HG02885 (cell line): ENCODE results near the gene MED22.
"Not testable (repeated sequence)": the region's sequence is repeated elsewhere in the genome, so short reads cannot be mapped to it uniquely, and the experiment has no call there.

Source experiments
- ATAC-seq: cut with Tn5 transposase; IDR thresholded peaks from one replicate; pipeline ENCODE4 v1.9.1; 2021; ENCODE audit warnings: mild to moderate bottlenecking; ENCODE audit not compliant: unreplicated experiment, poor library complexity

The MED22 gene

DNA sequence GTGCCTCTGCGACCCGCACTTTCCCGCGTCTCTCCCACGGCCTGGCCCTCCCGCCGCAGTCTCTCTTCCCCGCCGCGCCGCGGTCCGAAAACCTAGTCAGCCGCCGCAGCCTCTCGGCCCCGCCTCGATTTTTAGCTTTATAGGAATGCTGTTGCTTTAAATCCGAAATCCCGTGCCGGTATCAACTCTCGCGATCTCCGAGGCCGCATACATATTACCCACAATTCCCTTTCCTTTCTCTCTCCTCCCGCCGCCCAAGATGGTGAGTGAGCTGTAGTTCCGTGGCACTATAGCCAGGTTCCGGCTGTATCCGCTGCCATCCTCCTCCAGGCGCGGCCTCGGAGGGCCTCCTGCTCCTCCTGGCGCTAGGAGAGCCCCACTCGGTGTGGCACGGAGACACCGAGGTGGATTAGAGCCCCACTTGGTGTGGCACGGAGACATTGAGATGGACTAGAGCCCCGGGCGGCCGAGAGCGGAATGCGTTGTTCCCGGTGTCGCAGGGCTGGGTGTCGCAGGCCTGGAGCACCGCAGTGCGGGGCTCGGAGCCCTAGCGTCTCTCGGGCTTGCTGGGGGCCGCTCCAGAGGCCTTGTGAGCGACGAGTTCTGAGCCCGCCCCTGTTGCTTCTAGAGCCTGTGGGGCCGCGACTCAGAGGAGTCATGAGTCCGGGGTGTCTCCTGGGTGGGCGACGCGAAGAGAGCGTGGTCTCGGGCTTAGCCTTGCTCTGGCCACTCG is at the start of gene MED22, which contains the start of gene RPL7A:
Gene MED22, minus strand, starts transcription at position 147 of the 733 bp plus-strand sequence. CDS start 1,469 bp downstream, outside the sequence.
Gene RPL7A, plus strand, starts transcription at position 234 of the 733 bp plus-strand sequence. Its CDS starts 26 bp downstream, at position 260.
- peak; percentile 71 for ATAC-seq

GRCh38 chr9:133397370-133397769 is 49.4 kb upstream of the MED22 start:
- no peak for ATAC-seq

GRCh38 chr9:133396952-133397351 is 49.0 kb upstream of the MED22 start:
- ATAC-seq = no peak

GRCh38 chr9:133394687-133395271 is 46.8 kb upstream of the MED22 start:
- no peak for ATAC-seq

DNA sequence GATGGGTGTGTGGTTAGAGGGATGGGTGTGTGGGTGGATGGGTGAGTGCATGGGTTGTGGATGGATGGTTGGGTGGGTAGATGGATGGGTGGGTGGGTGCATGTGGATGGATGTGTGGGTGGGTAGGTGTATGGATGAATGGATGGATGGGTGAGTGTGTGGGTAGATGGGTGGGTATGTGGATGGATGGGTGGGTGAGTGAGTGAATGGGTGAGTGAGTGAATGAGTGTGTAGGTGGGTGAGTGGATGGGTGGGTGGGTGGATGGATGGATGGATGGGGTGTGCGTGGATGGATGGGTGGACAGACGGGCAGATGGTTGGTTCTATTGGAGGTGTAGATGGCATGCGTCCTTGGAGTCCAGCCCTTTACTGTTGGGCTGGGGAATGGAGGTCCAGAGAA is 45.5 kb upstream of the MED22 start:
- ATAC-seq = no peak

GRCh38 chr9:133392308-133392707 is 44.4 kb upstream of the MED22 start:
- not testable (repeated sequence) for ATAC-seq

DNA sequence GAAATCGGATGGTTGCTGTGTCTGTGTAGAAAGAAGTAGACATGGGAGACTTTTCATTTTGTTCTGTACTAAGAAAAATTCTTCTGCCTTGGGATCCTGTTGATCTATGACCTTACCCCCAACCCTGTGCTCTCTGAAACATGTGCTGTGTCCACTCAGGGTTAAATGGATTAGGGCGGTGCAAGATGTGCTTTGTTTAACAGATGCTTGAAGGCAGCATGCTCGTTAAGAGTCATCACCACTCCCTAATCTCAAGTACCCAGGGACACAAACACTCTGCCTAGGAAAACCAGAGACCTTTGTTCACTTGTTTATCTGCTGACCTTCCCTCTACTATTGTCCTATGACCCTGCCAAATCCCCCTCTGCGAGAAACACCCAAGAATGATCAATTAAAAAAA is 43.5 kb upstream of the MED22 start:
- not testable (repeated sequence) for ATAC-seq

GRCh38 chr9:133390713-133391112 is 42.8 kb upstream of the MED22 start:
- no peak for ATAC-seq

DNA sequence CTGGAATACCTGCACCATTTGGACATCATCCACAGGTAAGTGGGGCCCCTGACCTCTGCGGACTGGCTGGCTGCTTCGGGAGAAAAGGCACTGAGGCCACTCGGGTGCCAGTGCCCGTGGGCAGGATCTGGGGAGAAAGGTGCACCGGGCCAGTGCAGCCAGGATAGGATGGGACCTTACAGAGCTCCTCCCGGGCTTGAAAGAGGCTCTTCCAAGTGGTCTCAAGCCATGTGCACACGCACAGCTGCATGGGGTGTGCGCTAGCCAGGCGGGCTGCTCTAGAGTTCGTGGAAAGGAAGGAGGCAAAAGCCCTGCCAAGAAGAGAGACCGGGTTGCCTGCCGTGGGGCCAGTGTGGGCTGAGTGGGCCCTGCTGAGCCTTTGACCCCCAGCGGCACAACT is 41.6 kb upstream of the MED22 start:
- ATAC-seq = no peak

DNA sequence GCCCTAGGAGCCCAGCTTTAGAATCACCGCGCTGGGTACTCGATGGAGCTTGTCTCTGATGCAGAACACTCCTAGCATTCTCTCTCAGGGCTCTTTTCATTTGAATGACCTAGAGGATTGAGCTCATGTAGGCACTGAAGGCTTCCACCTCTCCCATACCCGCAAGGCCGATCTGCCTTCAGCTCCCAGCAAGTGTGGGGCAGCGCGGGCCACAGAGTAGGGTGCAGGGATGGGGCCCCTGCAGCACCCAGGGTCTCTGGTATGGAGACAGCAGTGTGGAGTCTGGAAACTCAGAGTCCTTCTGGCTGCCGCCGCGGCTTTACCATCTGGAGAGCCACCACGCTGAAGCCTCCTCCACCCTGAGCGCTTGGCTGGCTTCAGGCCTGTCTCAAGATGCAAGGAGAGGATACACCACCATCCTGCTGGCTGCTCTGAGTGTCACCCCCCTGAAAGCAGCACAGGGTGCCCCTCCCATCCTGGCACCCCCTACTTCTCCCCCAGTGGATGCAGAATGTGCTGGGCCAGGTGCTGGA is 41.2 kb upstream of the MED22 start:
- no peak for ATAC-seq

- no peak for ATAC-seq
Observed at GRCh38 chr9:133387680-133388079, 39.7 kb upstream of the MED22 start.

GRCh38 chr9:133386338-133386737 is 38.4 kb upstream of the MED22 start:
- no peak for ATAC-seq

DNA sequence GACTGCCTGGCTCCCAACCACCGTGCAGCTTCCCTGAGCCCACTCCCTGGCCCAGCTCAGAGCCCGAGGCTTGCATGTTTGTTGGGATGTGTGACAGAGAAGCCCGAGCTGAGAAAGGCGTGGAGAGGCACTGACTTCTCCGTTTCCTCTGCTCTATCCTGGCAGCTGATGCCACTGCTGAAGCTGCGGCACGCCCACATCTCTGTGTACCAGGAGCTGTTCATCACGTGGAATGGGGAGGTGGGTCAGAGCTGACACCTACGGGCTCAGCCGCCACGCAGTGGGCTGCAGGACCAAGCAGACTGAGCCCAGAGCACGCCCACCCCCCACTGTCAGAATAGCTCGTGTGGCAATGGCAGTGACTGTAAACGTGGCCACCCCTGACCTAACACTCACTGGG is 37.5 kb upstream of the MED22 start:
- no peak for ATAC-seq

DNA sequence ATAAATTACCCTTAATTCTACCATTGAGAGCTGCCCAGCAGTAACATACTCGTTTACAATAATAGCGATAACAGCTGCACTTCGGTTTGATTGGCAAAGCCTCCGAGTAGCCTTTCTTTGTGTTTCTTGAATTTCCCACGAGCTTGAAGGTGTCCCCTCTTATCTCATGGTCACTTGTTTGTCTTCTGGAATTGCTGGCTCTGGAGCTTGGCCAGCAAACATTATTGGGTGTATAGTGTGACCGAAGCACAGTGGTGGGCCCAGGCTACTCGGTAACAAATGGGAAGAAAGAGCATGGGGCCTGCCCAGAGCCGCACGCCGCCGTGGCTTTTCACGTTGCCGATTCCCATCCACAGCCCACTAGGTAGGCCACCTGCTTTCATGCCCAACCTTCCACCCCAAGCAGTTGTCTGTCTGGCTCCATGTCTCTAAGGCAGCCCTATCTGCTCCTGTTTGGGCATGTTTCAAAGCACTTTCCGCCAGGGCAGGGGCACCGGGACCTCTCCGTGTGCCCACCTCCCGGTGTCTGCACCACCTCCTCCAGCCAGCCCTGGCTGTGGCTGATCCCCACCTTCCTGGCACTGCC is 36.9 kb upstream of the MED22 start:
- no peak for ATAC-seq

GRCh38 chr9:133383438-133383837 is 35.5 kb upstream of the MED22 start:
- ATAC-seq = no peak

- no peak for ATAC-seq
Observed at GRCh38 chr9:133382507-133383141, 34.7 kb upstream of the MED22 start.

GRCh38 chr9:133380734-133381133 is 32.8 kb upstream of the MED22 start:
- no peak for ATAC-seq

- no peak for ATAC-seq
Observed at GRCh38 chr9:133379153-133380086, 31.5 kb upstream of the MED22 start.

GRCh38 chr9:133378408-133378962 is 30.6 kb upstream of the MED22 start:
- no peak for ATAC-seq
